H1 (cell line): Measurements from ENCODE around the gene SUPT4H1. TPM values are rescaled to one million over a fixed set of nuclear protein-coding genes. Genes with fewer than 3 reads are reported as not detected.

Source experiments
- CTCF ChIA-PET: fragments of 300-600 bp; sonication (Branson Sonifier 250); formaldehyde crosslinking; loops from one replicate; lab custom pipeline; 2021; ENCODE audit not compliant: partially characterized antibody; lab: Charles Lee
- POLR2A ChIA-PET: fragments of 300-600 bp; sonication (Branson Sonifier 250); formaldehyde crosslinking; loops from one replicate; lab custom pipeline; 2021; ENCODE audit warnings: inconsistent platforms; ENCODE audit not compliant: partially characterized antibody; lab: Charles Lee
- DNase-seq, 2 experiments: peaks; one replicate each; pipeline versions ENCODE4 v3.0.0 to v3.0.0-alpha.2; 2010 to 2022; ENCODE audit warnings: low spot score in 2 of 2, low read depth in 1 of 2, mixed read lengths in 1 of 2
- FAIRE-seq: peaks from 2 replicates; lab custom pipeline; 2011; peaks lifted over from hg19 to GRCh38; lab: Jason Lieb, UNC
- H2AFZ ChIP-seq: 2 replicates; pipeline ENCODE4 v1.8.1; 2012; ENCODE audit warnings: low read length, inconsistent platforms
- H2AK5ac ChIP-seq: 2 replicates; pipeline ENCODE4 v1.6.1; 2013; ENCODE audit warnings: low read depth, low read length
- H2BK120ac ChIP-seq: replicated peaks from 2 replicates; pipeline ENCODE3; 2013; ENCODE audit warnings: low read depth, low read length, inconsistent platforms
- H2BK12ac ChIP-seq: 2 replicates; pipeline ENCODE4 v1.6.1; 2013; ENCODE audit warnings: low read depth, low read length
- H2BK15ac ChIP-seq: 2 replicates; pipeline ENCODE4 v1.6.1; 2013; ENCODE audit warnings: low read length
- H2BK20ac ChIP-seq: 2 replicates; pipeline ENCODE4 v1.6.1; 2013; ENCODE audit warnings: low read length
- H2BK5ac ChIP-seq: 2 replicates; pipeline ENCODE4 v1.6.1; 2013; ENCODE audit warnings: low read depth, low read length
- H3K14ac ChIP-seq: 2 replicates; pipeline ENCODE4 v1.6.1; 2013; ENCODE audit warnings: inconsistent platforms; ENCODE audit not compliant: insufficient read length
- H3K18ac ChIP-seq: 2 replicates; pipeline ENCODE4 v1.6.1; 2013; ENCODE audit warnings: low read length; ENCODE audit errors: extremely low read depth
- H3K23ac ChIP-seq: 2 replicates; pipeline ENCODE4 v1.6.1; 2013; ENCODE audit warnings: inconsistent platforms; ENCODE audit not compliant: insufficient read length
- H3K23me2 ChIP-seq: 2 replicates; pipeline ENCODE4 v1.6.1; 2013; ENCODE audit warnings: low read depth, low read length
- H3K27ac ChIP-seq: 2 replicates; pipeline ENCODE4 v1.6.1; 2011; ENCODE audit warnings: low read depth, low read length, inconsistent platforms
- H3K27me3 ChIP-seq, 4 experiments: replicated peaks in 1 of 4; 1 replicate in 1 of 4; 2 replicates in 3 of 4; pipeline versions ENCODE4 v1.6.1 to v1.8.1; 2011 to 2013; ENCODE audit warnings: low read length in 3 of 4, mild to moderate bottlenecking in 3 of 4, inconsistent platforms in 2 of 4, mixed read lengths in 2 of 4, moderate library complexity in 1 of 4; ENCODE audit not compliant: control insufficient read depth in 3 of 4, insufficient read depth in 3 of 4; ENCODE audit errors: extremely low read depth in 1 of 4
- H3K36me3 ChIP-seq, 4 experiments: 2 replicates each; pipeline versions ENCODE4 v1.6.1 to v1.8.1; 2011 to 2013; ENCODE audit warnings: mild to moderate bottlenecking in 4 of 4, low read length in 3 of 4, moderate library complexity in 2 of 4, control low read depth in 1 of 4, inconsistent platforms in 1 of 4; ENCODE audit not compliant: insufficient read depth in 4 of 4, control insufficient read depth in 2 of 4
- H3K4ac ChIP-seq: replicated peaks from 2 replicates; pipeline ENCODE3; 2013; ENCODE audit warnings: low read length, low read depth, mixed read lengths, inconsistent platforms; ENCODE audit not compliant: insufficient read length
- H3K4me1 ChIP-seq, 4 experiments: replicated peaks in 1 of 4; 1 replicate in 1 of 4; 2 replicates in 3 of 4; pipeline versions ENCODE4 v1.6.1 to v1.8.1; 2011 to 2013; ENCODE audit warnings: low read length in 3 of 4, inconsistent platforms in 2 of 4, mixed read lengths in 1 of 4; ENCODE audit not compliant: insufficient read depth in 4 of 4, control insufficient read depth in 3 of 4
- H3K4me2 ChIP-seq, 2 experiments: 2 replicates each; pipeline versions ENCODE4 v1.6.1 to v1.8.1; 2011 to 2013; ENCODE audit warnings: low read depth in 2 of 2, low read length in 2 of 2, control low read depth in 1 of 2, inconsistent platforms in 1 of 2, mild to moderate bottlenecking in 1 of 2; ENCODE audit not compliant: insufficient read depth in 1 of 2
- H3K4me3 ChIP-seq, 4 experiments: fragments of 200-600, 300-600 bp in 1 of 4; sonication (generic), shearing (Covaris generic), sonication (Bioruptor Twin) in 1 of 4; 2 replicates each; pipeline versions ENCODE4 v1.5.1 to v1.8.1; 2011 to 2016; ENCODE audit warnings: low read length in 4 of 4, low read depth in 3 of 4, control low read depth in 2 of 4, inconsistent platforms in 2 of 4, mild to moderate bottlenecking in 2 of 4, mixed read lengths in 1 of 4, moderate library complexity in 1 of 4; ENCODE audit not compliant: insufficient read depth in 2 of 4; ENCODE audit errors: extremely low read depth in 1 of 4
- H3K56ac ChIP-seq: replicated peaks from 2 replicates; pipeline ENCODE3; 2013; ENCODE audit warnings: low read depth, mild to moderate bottlenecking, mixed read lengths, low read length, inconsistent platforms; ENCODE audit not compliant: insufficient read length
- H3K79me1 ChIP-seq: 2 replicates; pipeline ENCODE4 v1.6.1; 2013; ENCODE audit warnings: low read depth, low read length, control low read depth
- H3K79me2 ChIP-seq, 2 experiments: 2 replicates each; pipeline versions ENCODE4 v1.6.1 to v1.8.1; 2012 to 2013; ENCODE audit warnings: low read length in 2 of 2, mild to moderate bottlenecking in 2 of 2, inconsistent platforms in 1 of 2; ENCODE audit not compliant: insufficient read depth in 2 of 2, control insufficient read depth in 1 of 2
- H3K9ac ChIP-seq, 4 experiments: replicated peaks in 1 of 4; 1 replicate in 1 of 4; 2 replicates in 3 of 4; pipeline versions ENCODE4 v1.6.1 to v1.8.1; 2011 to 2013; ENCODE audit warnings: low read depth in 3 of 4, low read length in 3 of 4, control low read depth in 2 of 4, mild to moderate bottlenecking in 2 of 4, moderate library complexity in 2 of 4, inconsistent platforms in 1 of 4; ENCODE audit errors: extremely low read depth in 1 of 4
- H3K9me3 ChIP-seq, 2 experiments: 2 replicates each; pipeline versions ENCODE4 v1.6.1 to v1.8.1; 2012 to 2013; ENCODE audit warnings: mild to moderate bottlenecking in 2 of 2, moderate library complexity in 2 of 2, control low read depth in 1 of 2, inconsistent platforms in 1 of 2, low read depth in 1 of 2, low read length in 1 of 2, mixed read lengths in 1 of 2; ENCODE audit not compliant: insufficient read depth in 2 of 2
- H4K20me1 ChIP-seq, 2 experiments: replicated peaks in 1 of 2; 2 replicates each; pipeline versions ENCODE3 to v1.8.1; 2011 to 2013; ENCODE audit warnings: inconsistent platforms in 2 of 2, low read length in 2 of 2, mild to moderate bottlenecking in 1 of 2; ENCODE audit not compliant: insufficient read depth in 2 of 2, control insufficient read depth in 1 of 2
- H4K5ac ChIP-seq: 2 replicates; pipeline ENCODE4 v1.6.1; 2013; ENCODE audit warnings: low read length, low read depth, mixed read lengths, inconsistent platforms; ENCODE audit not compliant: insufficient read length
- H4K8ac ChIP-seq: 2 replicates; pipeline ENCODE4 v1.8.0; 2013; ENCODE audit warnings: mild to moderate bottlenecking, moderate library complexity, low read length, inconsistent platforms; ENCODE audit not compliant: insufficient read depth; ENCODE audit errors: extremely low read depth
- H4K91ac ChIP-seq: replicated peaks from 2 replicates; pipeline ENCODE3; 2013; ENCODE audit warnings: low read length, mixed read lengths, inconsistent platforms; ENCODE audit not compliant: insufficient read length
- CREB1 ChIP-seq: IDR thresholded peaks from 2 replicates; pipeline ENCODE4 v1.6.1; 2012; ENCODE audit warnings: inconsistent platforms
- EZH2 ChIP-seq: fragments of 200-600 bp; sonication (generic); IDR thresholded peaks from 2 replicates; pipeline ENCODE4 v1.7.1; 2012; ENCODE audit warnings: low read depth, mild to moderate bottlenecking, moderate library complexity, low read length, inconsistent platforms; ENCODE audit not compliant: severe bottlenecking
- POU5F1 ChIP-seq: IDR thresholded peaks from 2 replicates; pipeline ENCODE4 v1.6.1; 2011; ENCODE audit warnings: low read depth, mild to moderate bottlenecking, low read length, moderate library complexity
- WGBS, 2 experiments: shearing (Covaris generic) in 1 of 2; methylation state at CpG; one replicate each; pipeline versions ENCODE4 v1.1.6 to v1.1.7; 2013 to 2015; ENCODE audit warnings: low lambda C conversion rate in 2 of 2, mixed read lengths in 2 of 2, inconsistent platforms in 1 of 2, low coverage in 1 of 2, missing lambda C conversion rate in 1 of 2; ENCODE audit not compliant: insufficient replicate concordance in 2 of 2, insufficient coverage in 1 of 2, insufficient read length in 1 of 2; ENCODE audit errors: extremely low coverage in 1 of 2, missing lambda C conversion rate in 1 of 2; 5-methylcytosine and 5-hydroxymethylcytosine counted together
- polyA plus RNA-seq, 7 experiments: library from polyadenylated mRNA; depleted of rRNA in 3 of 7; stranded (reverse) in 5 of 7; unstranded in 2 of 7; fragments of >200 nt in 5 of 7; fragments of 200-250 nt in 2 of 7; gene quantifications; 1 replicate in 5 of 7; 2 replicates in 1 of 7; 4 replicates in 1 of 7; pipeline versions ENCODE4 v1.2.1 to v1.2.3, GENCODE V29; 2011 to 2013; ENCODE audit warnings: missing spikeins in 2 of 7, mixed read lengths in 2 of 7
- total RNA-seq: library from RNA; stranded (reverse); fragmentation: NEBNext Ultra II Directional; extraction: Animal tissue kit (Norgen Biotek cat#: 25700); gene quantifications from 2 replicates; pipeline ENCODE4 v1.2.1, GENCODE V29; 2021

SUPT4H1 gene
- total and polyA plus RNA-seq, 2 of the 8 experiments (the other 6 are each of a cell fraction or from before 2014, with no cell fraction given) = 112 to 143 TPM

GRCh38 chr17:58399974-58400373 lies 48.0 kb upstream of the SUPT4H1 start:
- no peak overlapping the region for H4K5ac ChIP-seq
- H3K18ac ChIP-seq = no peak overlapping the region
- H2BK5ac ChIP-seq = no peak overlapping the region
- no peak overlapping the region for H2BK20ac ChIP-seq
- H2BK15ac ChIP-seq = no peak overlapping the region
- TF ChIP-seq CREB1 (no peak), EZH2 (no peak), POU5F1 (no peak)
- H3K4ac ChIP-seq = no peak overlapping the region
- no peak overlapping the region for H2BK120ac ChIP-seq
- 92% methylated on average over 3 of the region's 3 CpGs; no CpG with 5 or more reads in 1 of the 2 experiments for WGBS, 2 experiments
- POLR2A ChIA-PET = interaction anchor here (1.2 to 2.7 kb wide), 2 partner anchors 17 to 145 kb away, joined by 3 to 9 read pairs; partner anchors contain the start of gene RNF43
- peaks cover 19 to 56% (median 41%) of the 10 kb centered on the region in 4 experiments; a peak in 6 of 7 replicates for H3K27me3 ChIP-seq
- no peak overlapping the region for H2AK5ac ChIP-seq
- no peaks in the 10 kb centered on the region for H3K23me2 ChIP-seq
- H3K9me3 ChIP-seq = no peaks in the 10 kb centered on the region
- H4K91ac ChIP-seq = no peak overlapping the region
- no peak overlapping the region for H3K4me3 ChIP-seq
- no peaks in the 10 kb centered on the region for H3K79me2 ChIP-seq
- FAIRE-seq (no peak), DNase-seq (no peak)
- H3K9ac ChIP-seq = no peak overlapping the region
- CTCF ChIA-PET = interaction anchor here (0.7 to 1.7 kb wide), 5 partner anchors 18 to 47 kb away, joined by 3 to 8 read pairs (median 3); partner anchors contain the start of gene RNF43
- H3K56ac ChIP-seq = no peak overlapping the region
- no peaks in the 10 kb centered on the region for H3K79me1 ChIP-seq
- H3K14ac ChIP-seq = no peak overlapping the region
- H2AFZ ChIP-seq = no peak overlapping the region
- H2BK12ac ChIP-seq = no peak overlapping the region
- H3K4me2 ChIP-seq = no peak overlapping the region
- peaks cover 0 to 2% of the 10 kb centered on the region in 2 experiments for H4K20me1 ChIP-seq
- H3K27ac ChIP-seq = no peak overlapping the region
- no peak overlapping the region for H4K8ac ChIP-seq
- H3K23ac ChIP-seq = no peak overlapping the region
- no peaks in the 10 kb centered on the region for H3K36me3 ChIP-seq
- peaks cover 2 to 12% (median 8%) of the 10 kb centered on the region in 4 experiments; a peak in 4 of 7 replicates for H3K4me1 ChIP-seq
